ENCODE measurements around the gene CHST4. TPM values are rescaled to one million over a fixed set of nuclear protein-coding genes. Genes with fewer than 3 reads are reported as not detected.
"Not testable (repeated sequence)": the region's sequence is repeated elsewhere in the genome, so short reads cannot be mapped to it uniquely, and the experiment has no call there.

The CHST4 gene
- total RNA-seq, 6 donors from 2014 or later, result 0.34 to 2.2 (median 0.98) TPM; not detected in 3

GRCh38 chr16:71557299-71557698 lies 31.1 kb downstream of the CHST4 start:
- no peak for DNase-seq
- Histone ChIP-seq H3K36me3 (no peaks in the 10 kb centered on the region), H3K9me3 (peaks cover 0 to 8% (median under 1%) of the 10 kb centered on the region in 4 donors), H3K27me3 (no peaks in the 10 kb centered on the region), H3K4me1 (no peaks in the 10 kb centered on the region), H3K4me3 (no peak overlapping the region), H3K27ac (no peak overlapping the region)
- no peak for ATAC-seq (ENCODE audit: low FRiP score in 2 of 2)
- 90 to 93% methylated on average over 3 of the region's 3 CpGs for WGBS, 2 donors
- TF ChIP-seq CTCF (IDR thresholded peaks at IDR 0.05), result no peak
- no peak for TF ChIP-seq EP300 (IDR thresholded peaks at IDR 0.05)
- no peak for TF ChIP-seq POLR2A (IDR thresholded peaks at IDR 0.05)
- TF ChIP-seq POLR2AphosphoS5 (IDR thresholded peaks at IDR 0.05), result no peak

GRCh38 chr16:71557954-71558582 lies 31.8 kb downstream of the CHST4 start:
- H3K4me3 ChIP-seq, result no peak overlapping the region
- H3K9me3 ChIP-seq, result peaks cover 0 to 13% (median 4%) of the 10 kb centered on the region in 4 donors
- ATAC-seq (ENCODE audit: low FRiP score in 2 of 2) (no peak), DNase-seq (no peak)
- H3K36me3 ChIP-seq, result no peaks in the 10 kb centered on the region
- no peak overlapping the region for H3K27ac ChIP-seq
- TF ChIP-seq POLR2AphosphoS5 (IDR thresholded peaks at IDR 0.05) (no peak), CTCF (IDR thresholded peaks at IDR 0.05) (no peak), POLR2A (IDR thresholded peaks at IDR 0.05) (no peak), EP300 (IDR thresholded peaks at IDR 0.05) (no peak)
- WGBS, 2 donors, result 65 to 78% methylated on average over 3 of the region's 3 CpGs
- no peaks in the 10 kb centered on the region for H3K27me3 ChIP-seq
- H3K4me1 ChIP-seq, result no peaks in the 10 kb centered on the region

- peaks cover 0 to 13% (median 4%) of the 10 kb centered on the region in 4 donors for H3K9me3 ChIP-seq
- DNase-seq, result no peak
- H3K27ac ChIP-seq, result no peak overlapping the region
- no peak for ATAC-seq (ENCODE audit: low FRiP score in 2 of 2)
- no peaks in the 10 kb centered on the region for H3K36me3 ChIP-seq
- H3K27me3 ChIP-seq, result no peaks in the 10 kb centered on the region
- H3K4me1 ChIP-seq, result peaks cover 0 to 10% (median 4%) of the 10 kb centered on the region in 4 donors
- TF ChIP-seq POLR2A (IDR thresholded peaks at IDR 0.05) (no peak), EP300 (IDR thresholded peaks at IDR 0.05) (no peak), CTCF (IDR thresholded peaks at IDR 0.05) (no peak), POLR2AphosphoS5 (IDR thresholded peaks at IDR 0.05) (no peak)
- H3K4me3 ChIP-seq, result no peak overlapping the region
These were observed 33.6 kb downstream of the CHST4 start for GRCh38 chr16:71559855-71560254.

GRCh38 chr16:71561886-71562285 lies 35.7 kb downstream of the CHST4 start:
- H3K36me3 ChIP-seq; DNase-seq; H3K27ac ChIP-seq; H3K27me3 ChIP-seq; ATAC-seq (ENCODE audit: low FRiP score in 2 of 2); H3K4me3 ChIP-seq: not testable (repeated sequence)
- Histone ChIP-seq H3K4me1 (peaks cover 10 to 22% (median 16%) of the 10 kb centered on the region in 4 donors), H3K9me3 (peaks cover 0 to 13% (median 4%) of the 10 kb centered on the region in 4 donors)
- WGBS, 2 donors, result 69 to 73% methylated on average over 8 of the region's 8 CpGs

GRCh38 chr16:71562552-71562951 lies 36.3 kb downstream of the CHST4 start:
- 97 to 100% methylated on average over 1 of the region's 1 CpG for WGBS, 2 donors

More at GRCh38 chr16:71562552-71562951, 36.3 kb downstream of the CHST4 start:
- TF ChIP-seq POLR2AphosphoS5 (IDR thresholded peaks at IDR 0.05) (no peak), CTCF (IDR thresholded peaks at IDR 0.05) (no peak), EP300 (IDR thresholded peaks at IDR 0.05) (no peak), POLR2A (IDR thresholded peaks at IDR 0.05) (no peak)
- Histone ChIP-seq H3K4me3 (no peak overlapping the region), H3K36me3 (no peaks in the 10 kb centered on the region), H3K27ac (no peak overlapping the region), H3K9me3 (peaks cover 0 to 13% (median 4%) of the 10 kb centered on the region in 4 donors), H3K4me1 (peaks cover 10 to 22% (median 16%) of the 10 kb centered on the region in 4 donors), H3K27me3 (no peaks in the 10 kb centered on the region)
- ATAC-seq (ENCODE audit: low FRiP score in 2 of 2), result no peak
- DNase-seq, result no peak
